ENCODE measurements around the gene ST8SIA6. TPM values are rescaled to one million over a fixed set of nuclear protein-coding genes. Genes with fewer than 3 reads are reported as not detected.
A peak's percentile ranks its signal among the peaks of the same experiment; 100 is the strongest.

ST8SIA6 gene
- total RNA-seq, 3 donors from 2014 or later (not counting 1 experiment from before 2014, with no cell fraction given) = 12.2 to 19.7 (median 12.5) TPM

- TF ChIP-seq CTCF (IDR thresholded peaks at IDR 0.05) = no peak
- H3K4me3 Mint-ChIP-seq = no peak overlapping the region
- Histone ChIP-seq H3K36me3 (ENCODE audit: control insufficient read depth, insufficient read depth, low read length) (no peaks in the 10 kb centered on the region), H3K4me1 (ENCODE audit: control insufficient read depth, insufficient read depth, low read length) (no peaks in the 10 kb centered on the region), H3K27me3 (ENCODE audit: control insufficient read depth, insufficient read depth, low read length) (no peaks in the 10 kb centered on the region), H3K9me3 (ENCODE audit: control insufficient read depth, insufficient read depth, low read length) (no peaks in the 10 kb centered on the region), H3K27ac (ENCODE audit: low read length) (no peak overlapping the region), H3K4me3 (ENCODE audit: low read length) (no peak overlapping the region)
- H3K27me3 Mint-ChIP-seq (ENCODE audit: low read depth in 2 of 2) = no peaks in the 10 kb centered on the region
- WGBS (ENCODE audit: insufficient coverage) = 86% methylated on average over 1 of the region's 4 CpGs
- ATAC-seq (peak in 1 of 3 donors; percentile 35), DNase-seq (no peak)
- H3K4me1 Mint-ChIP-seq = no peaks in the 10 kb centered on the region
- H3K27ac Mint-ChIP-seq = no peak overlapping the region
- peaks cover 15% of the 10 kb centered on the region for H3K36me3 Mint-ChIP-seq
- peaks cover 2% of the 10 kb centered on the region in 2 donors for H3K9me3 Mint-ChIP-seq
- intact Hi-C loops (cut with micrococcal nuclease) = no loop called here
Observed at GRCh38 chr10:17368708-17369272, 85.6 kb downstream of the ST8SIA6 start.

- ATAC-seq (no peak), DNase-seq (no peak)
- no peaks in the 10 kb centered on the region for H3K36me3 ChIP-seq (ENCODE audit: control insufficient read depth, insufficient read depth, low read length)
- H3K27ac ChIP-seq (ENCODE audit: low read length) = no peak overlapping the region
- Mint-ChIP-seq H3K27me3 (ENCODE audit: low read depth in 2 of 2) (no peaks in the 10 kb centered on the region), H3K9me3 (peaks cover 2% of the 10 kb centered on the region in 2 donors), H3K4me3 (no peak overlapping the region), H3K27ac (no peak overlapping the region), H3K4me1 (no peaks in the 10 kb centered on the region), H3K36me3 (peaks cover 15% of the 10 kb centered on the region)
- no peak overlapping the region for H3K4me3 ChIP-seq (ENCODE audit: low read length)
- H3K4me1 ChIP-seq (ENCODE audit: control insufficient read depth, insufficient read depth, low read length) = no peaks in the 10 kb centered on the region
- H3K27me3 ChIP-seq (ENCODE audit: control insufficient read depth, insufficient read depth, low read length) = no peaks in the 10 kb centered on the region
- intact Hi-C loops (cut with micrococcal nuclease) = no loop called here
- no peaks in the 10 kb centered on the region for H3K9me3 ChIP-seq (ENCODE audit: control insufficient read depth, insufficient read depth, low read length)
- TF ChIP-seq CTCF (IDR thresholded peaks at IDR 0.05) = no peak
Observed at GRCh38 chr10:17366705-17367104, 87.7 kb downstream of the ST8SIA6 start.

GRCh38 chr10:17365402-17365801 lies 89.0 kb downstream of the ST8SIA6 start:
- Histone ChIP-seq H3K36me3 (ENCODE audit: control insufficient read depth, insufficient read depth, low read length) (no peaks in the 10 kb centered on the region), H3K27me3 (ENCODE audit: control insufficient read depth, insufficient read depth, low read length) (no peaks in the 10 kb centered on the region), H3K4me1 (ENCODE audit: control insufficient read depth, insufficient read depth, low read length) (no peaks in the 10 kb centered on the region), H3K4me3 (ENCODE audit: low read length) (no peak overlapping the region), H3K9me3 (ENCODE audit: control insufficient read depth, insufficient read depth, low read length) (no peaks in the 10 kb centered on the region), H3K27ac (ENCODE audit: low read length) (no peak overlapping the region)
- no peak for TF ChIP-seq CTCF (IDR thresholded peaks at IDR 0.05)
- peaks cover 15% of the 10 kb centered on the region for H3K36me3 Mint-ChIP-seq
- 72% methylated on average over 1 of the region's 1 CpG for WGBS (ENCODE audit: insufficient coverage)
- no peak for DNase-seq
- H3K9me3 Mint-ChIP-seq = peaks cover 2% of the 10 kb centered on the region in 2 donors
- no peaks in the 10 kb centered on the region for H3K4me1 Mint-ChIP-seq
- H3K27ac Mint-ChIP-seq = no peak overlapping the region
- intact Hi-C loops (cut with micrococcal nuclease) = no loop called here
- ATAC-seq = no peak
- H3K4me3 Mint-ChIP-seq = no peak overlapping the region
- H3K27me3 Mint-ChIP-seq (ENCODE audit: low read depth in 2 of 2) = no peaks in the 10 kb centered on the region

GRCh38 chr10:17358461-17358860 lies 95.9 kb downstream of the ST8SIA6 start:
- intact Hi-C loops (cut with micrococcal nuclease) = no loop called here
- H3K4me1 ChIP-seq (ENCODE audit: control insufficient read depth, insufficient read depth, low read length) = no peaks in the 10 kb centered on the region
- TF ChIP-seq CTCF (IDR thresholded peaks at IDR 0.05) = no peak
- Mint-ChIP-seq H3K9me3 (no peaks in the 10 kb centered on the region), H3K27me3 (ENCODE audit: low read depth in 2 of 2) (no peaks in the 10 kb centered on the region), H3K4me1 (no peaks in the 10 kb centered on the region), H3K36me3 (peaks cover 12% of the 10 kb centered on the region), H3K4me3 (no peak overlapping the region), H3K27ac (no peak overlapping the region)
- no peaks in the 10 kb centered on the region for H3K27me3 ChIP-seq (ENCODE audit: control insufficient read depth, insufficient read depth, low read length)
- H3K9me3 ChIP-seq (ENCODE audit: control insufficient read depth, insufficient read depth, low read length) = no peaks in the 10 kb centered on the region
- no CpG with 5 or more reads among the region's 1 CpG for WGBS (ENCODE audit: insufficient coverage)
- DNase-seq = no peak
- H3K27ac ChIP-seq (ENCODE audit: low read length) = no peak overlapping the region
- no peak overlapping the region for H3K4me3 ChIP-seq (ENCODE audit: low read length)
- H3K36me3 ChIP-seq (ENCODE audit: control insufficient read depth, insufficient read depth, low read length) = no peaks in the 10 kb centered on the region
- ATAC-seq = no peak

All from natural killer cell (primary cell).